Loucy (cell line): ENCODE data around the gene TNFSF13.

Experiments used
- H2AFZ ChIP-seq: fragments of 200-600 bp; sonication (generic); 2 replicates; pipeline ENCODE4 v1.6.0; 2016; ENCODE audit warnings: antibody characterized with exemption, mild to moderate bottlenecking, low read length, moderate library complexity
- H3F3A ChIP-seq: fragments of 200-600 bp; 2 replicates; pipeline ENCODE4 v1.6.0; 2016; ENCODE audit warnings: antibody characterized with exemption, low read depth, mild to moderate bottlenecking
- H3K27me3 ChIP-seq: fragments of 200-600 bp; sonication (generic); 2 replicates; pipeline ENCODE4 v1.6.1; 2014; ENCODE audit warnings: low read length, mild to moderate bottlenecking; ENCODE audit not compliant: insufficient read depth, poor library complexity, severe bottlenecking
- H3K36me3 ChIP-seq: fragments of 200-600 bp; sonication (generic); 2 replicates; pipeline ENCODE4 v1.6.1; 2016; ENCODE audit warnings: low read length; ENCODE audit not compliant: insufficient read depth
- H3K4me1 ChIP-seq: fragments of 200-600 bp; sonication (generic); 2 replicates; pipeline ENCODE4 v1.5.1; 2014; ENCODE audit warnings: low read length, mild to moderate bottlenecking; ENCODE audit not compliant: insufficient read depth, poor library complexity, severe bottlenecking
- H3K4me2 ChIP-seq: fragments of 200-600 bp; sonication (generic); 2 replicates; pipeline ENCODE4 v1.6.0; 2014; ENCODE audit warnings: antibody characterized with exemption, low read length, low read depth, mild to moderate bottlenecking; ENCODE audit not compliant: poor library complexity, severe bottlenecking
- H3K4me3 ChIP-seq: fragments of 200-600 bp; sonication (generic); 2 replicates; pipeline ENCODE4 v1.5.1; 2014; ENCODE audit warnings: low read length, mild to moderate bottlenecking, mixed read lengths; ENCODE audit not compliant: poor library complexity, severe bottlenecking
- H3K79me2 ChIP-seq: fragments of 200-600 bp; sonication (generic); 2 replicates; pipeline ENCODE4 v1.6.1; 2014; ENCODE audit warnings: low read length; ENCODE audit not compliant: insufficient read depth
- H3K9ac ChIP-seq: fragments of 200-600 bp; sonication (generic); 2 replicates; pipeline ENCODE4 v1.6.0; 2014; ENCODE audit warnings: mild to moderate bottlenecking, low read depth, low read length, moderate library complexity; ENCODE audit not compliant: poor library complexity, severe bottlenecking
- H3K9me2 ChIP-seq: fragments of 200-600 bp; sonication (generic); replicated peaks from 2 replicates; pipeline ENCODE4 v1.6.1; 2016; ENCODE audit warnings: low read depth, low read length, mixed read lengths
- H3K9me3 ChIP-seq: fragments of 200-600 bp; sonication (generic); 2 replicates; pipeline ENCODE4 v1.6.1; 2014; ENCODE audit warnings: mild to moderate bottlenecking, antibody characterized with exemption, low read length, low read depth; ENCODE audit not compliant: insufficient read depth
- H4K20me1 ChIP-seq: fragments of 200-600 bp; sonication (generic); 2 replicates; pipeline ENCODE4 v1.6.0; 2014; ENCODE audit warnings: antibody characterized with exemption, low read length, mild to moderate bottlenecking; ENCODE audit not compliant: insufficient read depth, poor library complexity, severe bottlenecking
- EZH2phosphoT487 ChIP-seq: fragments of 200-600 bp; IDR thresholded peaks from 2 replicates; pipeline ENCODE4 v1.6.1; 2018; ENCODE audit warnings: antibody characterized with exemption, mild to moderate bottlenecking, moderate library complexity, borderline replicate concordance
- TF ChIP-seq, protein P1 (sequence below): fragments of 200-600 bp; sonication (generic); conservative IDR thresholded peaks from 2 replicates; pipeline ENCODE4 v1.5.1; 2014; ENCODE audit warnings: mild to moderate bottlenecking, antibody characterized with exemption, low read length

TNFSF13 gene, protein sequence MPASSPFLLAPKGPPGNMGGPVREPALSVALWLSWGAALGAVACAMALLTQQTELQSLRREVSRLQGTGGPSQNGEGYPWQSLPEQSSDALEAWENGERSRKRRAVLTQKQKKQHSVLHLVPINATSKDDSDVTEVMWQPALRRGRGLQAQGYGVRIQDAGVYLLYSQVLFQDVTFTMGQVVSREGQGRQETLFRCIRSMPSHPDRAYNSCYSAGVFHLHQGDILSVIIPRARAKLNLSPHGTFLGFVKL

DNA sequence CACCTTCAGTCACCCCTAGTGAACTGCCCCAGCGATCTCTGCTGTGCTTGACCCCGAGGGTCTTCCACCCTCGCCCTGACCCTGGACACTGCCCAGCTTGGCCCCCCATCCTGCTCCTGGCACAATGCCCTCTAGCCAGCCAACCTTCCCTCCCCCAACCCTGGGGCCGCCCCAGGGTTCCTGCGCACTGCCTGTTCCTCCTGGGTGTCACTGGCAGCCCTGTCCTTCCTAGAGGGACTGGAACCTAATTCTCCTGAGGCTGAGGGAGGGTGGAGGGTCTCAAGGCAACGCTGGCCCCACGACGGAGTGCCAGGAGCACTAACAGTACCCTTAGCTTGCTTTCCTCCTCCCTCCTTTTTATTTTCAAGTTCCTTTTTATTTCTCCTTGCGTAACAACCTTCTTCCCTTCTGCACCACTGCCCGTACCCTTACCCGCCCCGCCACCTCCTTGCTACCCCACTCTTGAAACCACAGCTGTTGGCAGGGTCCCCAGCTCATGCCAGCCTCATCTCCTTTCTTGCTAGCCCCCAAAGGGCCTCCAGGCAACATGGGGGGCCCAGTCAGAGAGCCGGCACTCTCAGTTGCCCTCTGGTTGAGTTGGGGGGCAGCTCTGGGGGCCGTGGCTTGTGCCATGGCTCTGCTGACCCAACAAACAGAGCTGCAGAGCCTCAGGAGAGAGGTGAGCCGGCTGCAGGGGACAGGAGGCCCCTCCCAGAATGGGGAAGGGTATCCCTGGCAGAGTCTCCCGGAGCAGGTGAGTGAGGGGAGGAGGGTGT is at the start of gene TNFSF13:
TNFSF13 (plus strand) TSS at position 207 of the 776 bp plus-strand sequence; CDS start at position 497, 290 bp downstream.
- Histone ChIP-seq H3K79me2 (peaks cover 20% of the 10 kb centered on the region), H3K9ac (no peak within 1 kb of the TSS), H3F3A (0 out of 2 replicates have a peak, but pooled peaks cover 4% of the 10 kb centered on the region), H3K9me2 (no peaks in the 10 kb centered on the region), H4K20me1 (peaks cover 7% of the 10 kb centered on the region), H2AFZ (no peak within 1 kb of the TSS), H3K27me3 (no peaks in the 10 kb centered on the region), H3K4me2 (no peak within 1 kb of the TSS), H3K4me1 (peaks cover 7% of the 10 kb centered on the region), H3K36me3 (no peaks in the 10 kb centered on the region), H3K4me3 (no peak within 1 kb of the TSS), H3K9me3 (no peaks in the 10 kb centered on the region)
- TF ChIP-seq, protein P1, sequence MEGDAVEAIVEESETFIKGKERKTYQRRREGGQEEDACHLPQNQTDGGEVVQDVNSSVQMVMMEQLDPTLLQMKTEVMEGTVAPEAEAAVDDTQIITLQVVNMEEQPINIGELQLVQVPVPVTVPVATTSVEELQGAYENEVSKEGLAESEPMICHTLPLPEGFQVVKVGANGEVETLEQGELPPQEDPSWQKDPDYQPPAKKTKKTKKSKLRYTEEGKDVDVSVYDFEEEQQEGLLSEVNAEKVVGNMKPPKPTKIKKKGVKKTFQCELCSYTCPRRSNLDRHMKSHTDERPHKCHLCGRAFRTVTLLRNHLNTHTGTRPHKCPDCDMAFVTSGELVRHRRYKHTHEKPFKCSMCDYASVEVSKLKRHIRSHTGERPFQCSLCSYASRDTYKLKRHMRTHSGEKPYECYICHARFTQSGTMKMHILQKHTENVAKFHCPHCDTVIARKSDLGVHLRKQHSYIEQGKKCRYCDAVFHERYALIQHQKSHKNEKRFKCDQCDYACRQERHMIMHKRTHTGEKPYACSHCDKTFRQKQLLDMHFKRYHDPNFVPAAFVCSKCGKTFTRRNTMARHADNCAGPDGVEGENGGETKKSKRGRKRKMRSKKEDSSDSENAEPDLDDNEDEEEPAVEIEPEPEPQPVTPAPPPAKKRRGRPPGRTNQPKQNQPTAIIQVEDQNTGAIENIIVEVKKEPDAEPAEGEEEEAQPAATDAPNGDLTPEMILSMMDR: no peak
- no peak for TF ChIP-seq EZH2phosphoT487

DNA sequence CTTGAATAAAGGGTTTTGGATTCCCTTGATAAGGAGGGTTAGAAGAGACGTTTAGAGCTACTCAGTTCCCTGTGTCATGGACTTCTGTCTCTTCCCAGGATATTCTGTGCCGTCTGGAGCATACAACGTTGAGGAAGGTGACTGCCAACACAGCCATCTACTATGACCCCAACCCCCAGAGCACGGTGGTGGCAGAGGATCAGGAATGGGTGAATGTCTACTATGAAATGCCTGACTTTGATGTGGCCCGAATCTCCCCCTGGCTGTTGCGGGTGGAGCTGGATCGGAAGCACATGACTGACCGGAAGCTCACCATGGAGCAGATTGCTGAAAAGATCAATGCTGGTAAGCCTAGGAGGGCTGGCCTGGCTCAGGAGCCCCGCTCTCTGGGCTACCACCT is 49.7 kb upstream of the TNFSF13 start:
- no peak overlapping the region for H3K4me3 ChIP-seq
- no peaks in the 10 kb centered on the region for H3K9me3 ChIP-seq
- no peak overlapping the region for H3K4me2 ChIP-seq
- peaks cover 99% of the 10 kb centered on the region for H3K36me3 ChIP-seq
- no peak for TF ChIP-seq EZH2phosphoT487
- TF ChIP-seq, protein P1: no peak
- no peak overlapping the region for H3K9ac ChIP-seq
- H3K27me3 ChIP-seq: no peaks in the 10 kb centered on the region
- no peaks in the 10 kb centered on the region for H3K79me2 ChIP-seq
- H4K20me1 ChIP-seq: peaks cover 23% of the 10 kb centered on the region
- no peaks in the 10 kb centered on the region for H3K4me1 ChIP-seq
- no peaks in the 10 kb centered on the region for H3K9me2 ChIP-seq
- H3F3A ChIP-seq: no peaks in the 10 kb centered on the region; the same call in 1 of the 2 replicates
- H2AFZ ChIP-seq: no peak overlapping the region

DNA sequence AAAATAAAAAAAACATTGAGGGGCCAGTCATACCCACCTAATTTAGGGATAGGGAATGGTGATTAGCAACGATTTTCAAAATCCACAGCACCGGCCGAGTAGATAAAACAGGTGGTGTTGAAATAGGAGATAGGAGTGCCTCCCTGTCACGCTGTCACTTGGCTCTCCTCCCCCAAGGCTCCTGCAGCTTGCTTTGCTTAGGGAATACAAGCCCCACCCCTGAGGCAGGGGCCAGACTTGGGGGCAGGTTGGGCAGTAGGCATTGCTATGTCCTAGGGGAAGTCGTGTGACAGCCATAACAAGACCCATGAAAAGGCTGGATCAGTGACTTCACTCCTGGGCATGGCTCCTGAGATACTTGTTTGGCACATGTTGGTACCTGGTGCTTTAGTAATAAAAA is 48.6 kb upstream of the TNFSF13 start:
- Histone ChIP-seq H3K9me2 (no peaks in the 10 kb centered on the region), H3K4me3 (no peak overlapping the region), H3K4me1 (no peaks in the 10 kb centered on the region), H3K4me2 (no peak overlapping the region), H3K9ac (no peak overlapping the region), H3K9me3 (no peaks in the 10 kb centered on the region), H3K79me2 (no peaks in the 10 kb centered on the region), H2AFZ (no peak overlapping the region), H4K20me1 (peaks cover 34% of the 10 kb centered on the region), H3K27me3 (no peaks in the 10 kb centered on the region), H3K36me3 (peaks cover 96% of the 10 kb centered on the region), H3F3A (peaks cover 5% of the 10 kb centered on the region; the same call in 1 of the 2 replicates)
- TF ChIP-seq EZH2phosphoT487: no peak
- TF ChIP-seq, protein P1: no peak
